Activated CD4-positive, alpha-beta T cell treated with anti-CD3 and anti-CD28 coated beads for 36 hours (primary cell): Measurements from ENCODE around the gene DCAF8. TPM values are rescaled to one million over a fixed set of nuclear protein-coding genes. Genes with fewer than 3 reads are reported as not detected.

ENCODE experiments used
- ATAC-seq: fragments of 200-7000 bp; cut with Tn5 transposase; one replicate; pipeline ENCODE4 v1.10.0; 2021; ENCODE audit warnings: mild to moderate bottlenecking, moderate library complexity
- CTCF ChIA-PET: fragments of 350-600 bp; sonication (Branson Sonifier 250); formaldehyde crosslinking; loops from one replicate; lab custom pipeline; 2021; ENCODE audit warnings: antibody characterized with exemption; lab: Charles Lee
- POLR2A ChIA-PET: fragments of 350-600 bp; sonication (Branson Sonifier 250); formaldehyde crosslinking; loops from one replicate; lab custom pipeline; 2021; ENCODE audit warnings: antibody characterized with exemption, inconsistent platforms; lab: Charles Lee
- DNase-seq: peaks from one replicate; pipeline ENCODE4 v3.0.0-alpha.2; 2020
- H3K27ac Mint-ChIP-seq: one replicate; pipeline ENCODE4 v1.8.0; 2021; ENCODE audit warnings: mixed read lengths
- H3K27me3 Mint-ChIP-seq: one replicate; pipeline ENCODE4 v1.8.0; 2021; ENCODE audit warnings: mixed read lengths
- H3K36me3 Mint-ChIP-seq: one replicate; pipeline ENCODE4 v1.8.0; 2021; ENCODE audit warnings: low read depth, mixed read lengths
- H3K4me1 Mint-ChIP-seq: one replicate; pipeline ENCODE4 v1.8.0; 2021; ENCODE audit warnings: mixed read lengths
- H3K4me3 Mint-ChIP-seq: one replicate; pipeline ENCODE4 v1.8.0; 2021; ENCODE audit warnings: mild to moderate bottlenecking, moderate library complexity, mixed read lengths
- H3K9me3 Mint-ChIP-seq: one replicate; pipeline ENCODE4 v1.8.0; 2021; ENCODE audit warnings: low read depth, mixed read lengths
- intact Hi-C, 2 experiments: fragments of 100-400 bp; cut with DNase I in 1 of 2; cut with micrococcal nuclease in 1 of 2; formaldehyde crosslinking; loops; one replicate each; pipeline versions ENCODE4 v1.14.2 to v1.15.1; 2022 to 2024; cut with DNase I, micrococcal nuclease
- total RNA-seq, 2 experiments: library from RNA; stranded (reverse); gene quantifications; one replicate each; pipeline ENCODE4 v1.2.3, GENCODE V29; 2021

Gene DCAF8
- total RNA-seq, 2 experiments from 2014 or later: 116 to 135 TPM

GRCh38 chr1:160226623-160227022 lies 35.7 kb downstream of the DCAF8 start:
- peaks cover 52% of the 10 kb centered on the region for H3K36me3 Mint-ChIP-seq
- H3K4me1 Mint-ChIP-seq: no peaks in the 10 kb centered on the region
- no peaks in the 10 kb centered on the region for H3K27me3 Mint-ChIP-seq
- no peak overlapping the region for H3K4me3 Mint-ChIP-seq
- intact Hi-C loops: no loop called here
- no peak for ATAC-seq
- POLR2A ChIA-PET: no interaction called here
- no peak for DNase-seq
- H3K27ac Mint-ChIP-seq: no peak overlapping the region
- no peaks in the 10 kb centered on the region for H3K9me3 Mint-ChIP-seq
- CTCF ChIA-PET: interaction anchor here (1.1 to 2.0 kb wide), 4 partner anchors 18 to 33 kb away, joined by 3 to 6 read pairs (median 4); no protein-coding TSS in a partner anchor

GRCh38 chr1:160225345-160225744 lies 37.0 kb downstream of the DCAF8 start:
- no peak for ATAC-seq
- Mint-ChIP-seq H3K4me1 (no peaks in the 10 kb centered on the region), H3K27me3 (no peaks in the 10 kb centered on the region), H3K4me3 (no peak overlapping the region), H3K9me3 (no peaks in the 10 kb centered on the region), H3K27ac (no peak overlapping the region), H3K36me3 (peaks cover 50% of the 10 kb centered on the region)
- ChIA-PET CTCF (interaction anchor here (1.1 to 1.4 kb wide), 4 partner anchors 17 to 179 kb away, joined by 3 to 6 read pairs (median 4); no protein-coding TSS in a partner anchor), POLR2A (interaction anchor here (1.1 kb wide), 1 partner anchor 13 kb away, joined by 3 read pairs; no protein-coding TSS in a partner anchor)
- intact Hi-C loops: no loop called here
- DNase-seq: no peak

DNA sequence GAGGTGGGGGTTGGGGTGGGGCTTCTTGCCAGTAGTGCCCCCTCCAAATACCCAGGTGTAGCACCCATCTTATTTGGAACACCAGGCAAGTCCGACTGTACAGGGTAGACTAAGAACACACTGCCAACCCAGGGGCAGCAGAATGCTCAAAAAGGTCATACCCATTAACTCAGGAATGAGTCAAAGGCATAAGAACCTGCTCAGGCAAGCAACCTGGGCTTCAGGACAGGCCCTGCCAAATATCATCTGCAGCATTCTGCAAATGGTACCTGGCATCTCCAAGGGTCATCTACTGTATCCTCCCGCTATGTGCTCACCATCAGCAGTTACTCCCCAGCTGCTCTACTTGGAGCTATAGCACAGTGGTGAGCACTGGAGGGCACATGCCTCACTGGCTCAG lies 37.7 kb downstream of the DCAF8 start:
- CTCF ChIA-PET: interaction anchor here (1.1 to 1.3 kb wide), 2 partner anchors 28 to 179 kb away, joined by 3 to 6 read pairs; no protein-coding TSS in a partner anchor
- POLR2A ChIA-PET: interaction anchor here (1.1 kb wide), 1 partner anchor 12 kb away, joined by 3 read pairs; no protein-coding TSS in a partner anchor
- peaks cover 50% of the 10 kb centered on the region for H3K36me3 Mint-ChIP-seq
- H3K27me3 Mint-ChIP-seq: no peaks in the 10 kb centered on the region
- no peaks in the 10 kb centered on the region for H3K9me3 Mint-ChIP-seq
- no peak overlapping the region for H3K27ac Mint-ChIP-seq
- intact Hi-C loops: no loop called here
- H3K4me1 Mint-ChIP-seq: no peaks in the 10 kb centered on the region
- DNase-seq: no peak
- no peak for ATAC-seq
- H3K4me3 Mint-ChIP-seq: no peak overlapping the region

GRCh38 chr1:160222546-160222945 lies 39.8 kb downstream of the DCAF8 start:
- Mint-ChIP-seq H3K4me3 (no peak overlapping the region), H3K27ac (no peak overlapping the region), H3K9me3 (no peaks in the 10 kb centered on the region), H3K27me3 (no peaks in the 10 kb centered on the region), H3K36me3 (peaks cover 43% of the 10 kb centered on the region), H3K4me1 (no peaks in the 10 kb centered on the region)
- POLR2A ChIA-PET: no interaction called here
- CTCF ChIA-PET: interaction anchor here (0.6 kb wide), 1 partner anchor 40 kb away, joined by 3 read pairs; no protein-coding TSS in a partner anchor
- ATAC-seq (no peak), DNase-seq (no peak)
- intact Hi-C loops: no loop called here

- CTCF ChIA-PET: interaction anchor here (0.5 to 1.7 kb wide), 5 partner anchors 12 to 71 kb away, joined by 3 to 8 read pairs (median 4); no protein-coding TSS in a partner anchor
- intact Hi-C loops: no loop called here
- Mint-ChIP-seq H3K9me3 (no peaks in the 10 kb centered on the region), H3K27ac (peak overlapping the region; percentile 33), H3K36me3 (peaks cover 48% of the 10 kb centered on the region), H3K4me1 (no peaks in the 10 kb centered on the region), H3K27me3 (no peaks in the 10 kb centered on the region), H3K4me3 (no peak overlapping the region)
- ATAC-seq: no peak
- POLR2A ChIA-PET: no interaction called here
- no peak for DNase-seq
Observed at GRCh38 chr1:160221089-160221488, 41.3 kb downstream of the DCAF8 start.

GRCh38 chr1:160220301-160220700 lies 42.0 kb downstream of the DCAF8 start:
- peaks cover 46% of the 10 kb centered on the region for H3K36me3 Mint-ChIP-seq
- ATAC-seq: no peak
- ChIA-PET CTCF (interaction anchor here (0.6 to 1.9 kb wide), 6 partner anchors 8 to 135 kb away, joined by 3 to 8 read pairs (median 6); no protein-coding TSS in a partner anchor), POLR2A (interaction anchor here (0.5 to 0.7 kb wide), 2 partner anchors 29 to 48 kb away, joined by 3 to 6 read pairs; no protein-coding TSS in a partner anchor)
- H3K27ac Mint-ChIP-seq: no peak overlapping the region
- no peak overlapping the region for H3K4me3 Mint-ChIP-seq
- no peaks in the 10 kb centered on the region for H3K4me1 Mint-ChIP-seq
- no peak for DNase-seq
- intact Hi-C loops: no loop called here
- no peaks in the 10 kb centered on the region for H3K9me3 Mint-ChIP-seq
- no peaks in the 10 kb centered on the region for H3K27me3 Mint-ChIP-seq

DNA sequence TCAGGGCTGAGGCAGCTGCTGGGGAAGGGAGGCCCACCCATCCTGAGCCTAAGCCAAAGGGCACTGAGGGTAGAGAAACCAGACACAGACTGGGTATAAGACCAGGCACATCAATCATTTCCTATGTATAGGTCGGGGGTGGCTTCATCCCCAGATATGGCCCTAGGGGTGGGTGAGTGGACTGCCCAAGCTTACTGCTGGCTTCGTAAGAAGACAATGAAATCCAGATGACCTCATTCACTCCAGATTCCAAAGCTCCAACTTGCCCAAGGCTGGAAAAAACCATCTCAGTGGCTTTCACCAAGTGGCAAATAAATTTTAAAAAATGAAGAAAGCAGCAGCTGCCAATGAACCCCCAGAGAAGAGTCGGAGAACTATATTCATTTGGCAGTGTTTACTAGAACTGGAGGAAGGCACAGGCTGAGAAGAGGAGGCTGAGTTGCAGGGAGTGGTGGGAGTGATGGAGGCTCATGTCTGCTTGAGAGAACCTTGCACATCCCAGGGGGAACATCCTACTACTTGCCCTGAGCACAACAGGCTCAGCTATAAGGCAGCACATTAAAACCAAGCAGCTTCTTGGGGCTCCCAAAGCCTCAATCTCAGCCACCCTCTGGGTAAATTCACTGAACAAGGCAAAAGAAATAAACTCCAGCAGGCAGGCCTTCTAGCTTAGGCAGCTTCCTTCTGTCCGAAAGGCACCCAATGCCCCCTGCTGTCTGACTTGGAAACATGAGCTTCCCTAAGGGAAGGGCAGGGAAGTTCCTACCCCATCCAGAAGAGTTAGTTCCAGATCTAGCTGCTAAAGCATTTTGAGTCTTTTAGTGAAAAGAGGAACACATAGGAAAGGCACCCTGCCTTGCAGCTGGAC lies 43.1 kb downstream of the DCAF8 start:
- Mint-ChIP-seq H3K9me3 (no peaks in the 10 kb centered on the region), H3K36me3 (peaks cover 41% of the 10 kb centered on the region), H3K27me3 (no peaks in the 10 kb centered on the region), H3K4me1 (no peaks in the 10 kb centered on the region), H3K4me3 (no peak overlapping the region), H3K27ac (no peak overlapping the region)
- no peak for DNase-seq
- ChIA-PET CTCF (interaction anchor here (0.6 to 1.9 kb wide), 15 partner anchors 9 to 134 kb away, joined by 3 to 7 read pairs (median 4); no protein-coding TSS in a partner anchor), POLR2A (interaction anchor here (0.7 kb wide), 1 partner anchor 47 kb away, joined by 3 read pairs; no protein-coding TSS in a partner anchor)
- no peak for ATAC-seq
- intact Hi-C loops: no loop called here

DNA sequence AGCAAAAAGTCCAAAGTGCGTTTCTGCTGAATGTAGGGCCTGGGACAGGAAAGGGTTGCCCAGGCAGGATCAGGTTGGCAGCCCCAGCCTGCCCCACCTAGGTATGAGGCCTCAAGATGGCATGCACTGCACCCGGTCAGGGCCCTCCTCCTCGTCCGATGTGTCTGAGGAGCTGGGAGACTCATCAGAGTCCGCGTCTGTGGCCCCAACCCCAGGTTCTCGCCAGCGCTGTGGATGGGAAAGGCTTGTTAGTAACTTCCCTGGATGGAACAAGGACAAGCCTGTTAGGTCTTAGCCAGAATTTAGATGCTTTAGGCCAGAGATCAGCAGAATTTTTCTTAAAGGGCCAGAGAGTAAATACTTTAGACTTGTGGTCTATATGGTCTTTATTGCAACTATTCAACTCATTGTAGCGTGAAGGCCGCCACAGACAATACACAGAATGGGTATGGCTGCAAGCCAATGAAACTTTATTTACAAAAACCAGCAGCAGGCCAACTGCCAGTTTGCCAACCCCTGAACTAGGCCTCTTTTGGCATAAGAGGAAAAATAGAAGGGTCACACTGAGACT lies 44.8 kb downstream of the DCAF8 start:
- Mint-ChIP-seq H3K27me3 (no peaks in the 10 kb centered on the region), H3K36me3 (peaks cover 45% of the 10 kb centered on the region), H3K4me3 (no peak overlapping the region), H3K4me1 (no peaks in the 10 kb centered on the region), H3K27ac (peak overlapping the region; percentile 21), H3K9me3 (no peaks in the 10 kb centered on the region)
- DNase-seq: no peak
- ATAC-seq: no peak
- ChIA-PET CTCF (interaction anchor here (0.7 kb wide), 1 partner anchor 116 kb away, joined by 3 read pairs; no protein-coding TSS in a partner anchor), POLR2A (no interaction called here)
- intact Hi-C loops: no loop called here

DNA sequence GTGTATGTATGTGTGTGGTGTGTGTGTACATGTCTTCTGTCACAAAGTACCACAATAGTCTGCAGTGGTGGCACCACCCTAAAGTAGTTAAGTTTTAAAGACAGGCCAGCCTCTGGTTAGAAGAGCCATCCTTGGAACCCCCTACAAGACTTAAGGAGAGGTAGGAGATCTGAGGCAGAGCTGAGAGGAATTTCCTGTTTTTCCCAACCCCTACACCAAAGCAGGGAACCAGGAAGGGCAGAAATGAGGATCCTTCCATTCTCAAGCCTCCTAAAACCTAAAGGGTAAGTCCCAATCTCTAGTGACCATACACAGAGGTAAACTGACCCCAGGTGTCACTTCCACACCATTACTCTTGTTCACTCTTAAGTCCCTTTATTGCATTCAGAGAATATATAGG lies 46.0 kb downstream of the DCAF8 start:
- ATAC-seq (no peak), DNase-seq (no peak)
- no peaks in the 10 kb centered on the region for H3K27me3 Mint-ChIP-seq
- no peaks in the 10 kb centered on the region for H3K9me3 Mint-ChIP-seq
- peaks cover 45% of the 10 kb centered on the region for H3K36me3 Mint-ChIP-seq
- no peak overlapping the region for H3K27ac Mint-ChIP-seq
- H3K4me1 Mint-ChIP-seq: no peaks in the 10 kb centered on the region
- intact Hi-C loops: no loop called here
- no peak overlapping the region for H3K4me3 Mint-ChIP-seq
- CTCF ChIA-PET: no interaction called here
- POLR2A ChIA-PET: no interaction called here

GRCh38 chr1:160214481-160215140 lies 47.7 kb downstream of the DCAF8 start:
- H3K4me3 Mint-ChIP-seq: no peak overlapping the region
- DNase-seq (no peak), ATAC-seq (no peak)
- peaks cover 9% of the 10 kb centered on the region for H3K4me1 Mint-ChIP-seq
- no peaks in the 10 kb centered on the region for H3K9me3 Mint-ChIP-seq
- POLR2A ChIA-PET: no interaction called here
- intact Hi-C loops: no loop called here
- H3K27me3 Mint-ChIP-seq: no peaks in the 10 kb centered on the region
- H3K27ac Mint-ChIP-seq: no peak overlapping the region
- CTCF ChIA-PET: no interaction called here
- H3K36me3 Mint-ChIP-seq: peaks cover 36% of the 10 kb centered on the region
